ENCODE results near the gene RHOBTB1.
"Not testable (repeated sequence)": the region's sequence is repeated elsewhere in the genome, so short reads cannot be mapped to it uniquely, and the experiment has no call there.

GRCh38 chr10:60972181-60972580 is 28.2 kb upstream of the RHOBTB1 start:
- not testable (repeated sequence) for TF ChIP-seq EP300, CTCF, POLR2A (IDR thresholded peaks at IDR 0.05)

All from suprapubic skin (tissue), 3 donors.